HEK293 (cell line): ENCODE data around the gene RRAS.

Experiments used
- KLF16 ChIP-seq: fragments of 450-650 bp; formaldehyde crosslinking; IDR thresholded peaks from 2 replicates; pipeline ENCODE4 v1.5.1; 2017; ENCODE audit warnings: missing biosample characterization, missing genetic modification characterization
- MZF1 ChIP-seq: fragments of 450-650 bp; formaldehyde crosslinking; IDR thresholded peaks from 2 replicates; pipeline ENCODE4 v1.5.1; 2017; ENCODE audit warnings: missing biosample characterization, missing genetic modification characterization, borderline replicate concordance
- SETDB1 ChIP-seq: IDR thresholded peaks from one replicate; pipeline ENCODE4 v1.6.1; 2017; ENCODE audit warnings: mild to moderate bottlenecking, low read length, moderate library complexity, mixed read lengths; ENCODE audit not compliant: insufficient read length
- SP7 ChIP-seq: fragments of 450-650 bp; formaldehyde crosslinking; IDR thresholded peaks from 2 replicates; pipeline ENCODE4 v1.5.1; 2016; ENCODE audit warnings: missing biosample characterization, missing genetic modification characterization
- YY1 ChIP-seq: fragments of 450-650 bp; formaldehyde crosslinking; IDR thresholded peaks from 2 replicates; pipeline ENCODE4 v1.5.1; 2018; ENCODE audit warnings: missing biosample characterization, missing genetic modification characterization
- ZBTB21 ChIP-seq: fragments of 450-650 bp; formaldehyde crosslinking; IDR thresholded peaks from 2 replicates; pipeline ENCODE4 v1.5.1; 2017; ENCODE audit warnings: missing biosample characterization, missing genetic modification characterization
- ZNF311 ChIP-seq: fragments of 450-650 bp; formaldehyde crosslinking; IDR thresholded peaks from 2 replicates; pipeline ENCODE4 v1.5.1; 2017; ENCODE audit warnings: missing biosample characterization, missing genetic modification characterization, borderline replicate concordance
- ZNF423 ChIP-seq: fragments of 450-650 bp; formaldehyde crosslinking; IDR thresholded peaks from 2 replicates; pipeline ENCODE4 v1.5.1; 2016; ENCODE audit warnings: missing biosample characterization, missing genetic modification characterization
- ZNF785 ChIP-seq: fragments of 450-650 bp; formaldehyde crosslinking; IDR thresholded peaks from 2 replicates; pipeline ENCODE4 v1.5.1; 2016; ENCODE audit warnings: missing biosample characterization, missing genetic modification characterization
- ZSCAN23 ChIP-seq: fragments of 450-650 bp; formaldehyde crosslinking; IDR thresholded peaks from 2 replicates; pipeline ENCODE4 v1.5.1; 2016; ENCODE audit warnings: missing biosample characterization, missing genetic modification characterization
- TF ChIP-seq, protein P1 (sequence below): fragments of 450-650 bp; formaldehyde crosslinking; IDR thresholded peaks from 2 replicates; pipeline ENCODE4 v1.5.1; 2016; ENCODE audit warnings: missing biosample characterization, missing genetic modification characterization
- TF ChIP-seq, protein P2 (sequence below): fragments of 450-650 bp; formaldehyde crosslinking; IDR thresholded peaks from 2 replicates; pipeline ENCODE4 v1.5.1; 2017; ENCODE audit warnings: missing biosample characterization, mild to moderate bottlenecking, missing genetic modification characterization, moderate library complexity
- TF ChIP-seq, protein P3 (sequence below): fragments of 450-650 bp; formaldehyde crosslinking; IDR thresholded peaks from 2 replicates; pipeline ENCODE4 v1.5.1; 2016; ENCODE audit warnings: missing biosample characterization, missing genetic modification characterization

DNA sequence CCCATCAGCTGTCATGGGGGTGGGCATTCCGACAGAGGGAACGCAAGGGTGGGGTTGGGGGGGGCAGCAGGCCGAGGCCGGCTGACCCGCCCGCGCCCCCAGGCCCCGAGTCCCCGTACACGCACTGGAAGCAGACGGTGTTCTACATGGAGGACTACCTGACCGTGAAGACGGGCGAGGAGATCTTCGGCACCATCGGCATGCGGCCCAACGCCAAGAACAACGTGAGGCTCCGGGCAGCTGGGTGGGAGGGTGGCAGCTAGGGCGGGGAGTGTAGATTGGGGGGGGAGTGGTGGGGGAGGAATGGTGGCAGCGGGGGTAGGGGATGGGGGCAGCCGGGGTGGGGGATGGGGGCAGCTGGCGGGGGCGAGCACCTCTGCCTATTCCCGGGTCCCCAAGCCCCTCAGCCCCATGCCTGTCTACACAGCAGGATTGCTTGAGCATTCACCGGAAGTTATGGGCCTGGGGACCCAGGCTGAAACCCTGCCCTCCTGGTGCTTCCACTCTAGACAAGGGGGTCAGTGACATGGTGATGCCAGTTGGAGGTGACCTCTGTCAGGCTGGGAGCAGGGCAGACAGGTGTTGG, 46.7 kb upstream of the RRAS start:
- TF ChIP-seq, protein P1, sequence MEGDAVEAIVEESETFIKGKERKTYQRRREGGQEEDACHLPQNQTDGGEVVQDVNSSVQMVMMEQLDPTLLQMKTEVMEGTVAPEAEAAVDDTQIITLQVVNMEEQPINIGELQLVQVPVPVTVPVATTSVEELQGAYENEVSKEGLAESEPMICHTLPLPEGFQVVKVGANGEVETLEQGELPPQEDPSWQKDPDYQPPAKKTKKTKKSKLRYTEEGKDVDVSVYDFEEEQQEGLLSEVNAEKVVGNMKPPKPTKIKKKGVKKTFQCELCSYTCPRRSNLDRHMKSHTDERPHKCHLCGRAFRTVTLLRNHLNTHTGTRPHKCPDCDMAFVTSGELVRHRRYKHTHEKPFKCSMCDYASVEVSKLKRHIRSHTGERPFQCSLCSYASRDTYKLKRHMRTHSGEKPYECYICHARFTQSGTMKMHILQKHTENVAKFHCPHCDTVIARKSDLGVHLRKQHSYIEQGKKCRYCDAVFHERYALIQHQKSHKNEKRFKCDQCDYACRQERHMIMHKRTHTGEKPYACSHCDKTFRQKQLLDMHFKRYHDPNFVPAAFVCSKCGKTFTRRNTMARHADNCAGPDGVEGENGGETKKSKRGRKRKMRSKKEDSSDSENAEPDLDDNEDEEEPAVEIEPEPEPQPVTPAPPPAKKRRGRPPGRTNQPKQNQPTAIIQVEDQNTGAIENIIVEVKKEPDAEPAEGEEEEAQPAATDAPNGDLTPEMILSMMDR (tag by site-specific recombination): no peak
- TF ChIP-seq, protein P2, sequence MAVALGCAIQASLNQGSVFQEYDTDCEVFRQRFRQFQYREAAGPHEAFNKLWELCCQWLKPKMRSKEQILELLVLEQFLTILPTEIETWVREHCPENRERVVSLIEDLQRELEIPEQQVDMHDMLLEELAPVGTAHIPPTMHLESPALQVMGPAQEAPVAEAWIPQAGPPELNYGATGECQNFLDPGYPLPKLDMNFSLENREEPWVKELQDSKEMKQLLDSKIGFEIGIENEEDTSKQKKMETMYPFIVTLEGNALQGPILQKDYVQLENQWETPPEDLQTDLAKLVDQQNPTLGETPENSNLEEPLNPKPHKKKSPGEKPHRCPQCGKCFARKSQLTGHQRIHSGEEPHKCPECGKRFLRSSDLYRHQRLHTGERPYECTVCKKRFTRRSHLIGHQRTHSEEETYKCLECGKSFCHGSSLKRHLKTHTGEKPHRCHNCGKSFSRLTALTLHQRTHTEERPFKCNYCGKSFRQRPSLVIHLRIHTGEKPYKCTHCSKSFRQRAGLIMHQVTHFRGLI (tag by site-specific recombination): no peak
- TF ChIP-seq, protein P3, sequence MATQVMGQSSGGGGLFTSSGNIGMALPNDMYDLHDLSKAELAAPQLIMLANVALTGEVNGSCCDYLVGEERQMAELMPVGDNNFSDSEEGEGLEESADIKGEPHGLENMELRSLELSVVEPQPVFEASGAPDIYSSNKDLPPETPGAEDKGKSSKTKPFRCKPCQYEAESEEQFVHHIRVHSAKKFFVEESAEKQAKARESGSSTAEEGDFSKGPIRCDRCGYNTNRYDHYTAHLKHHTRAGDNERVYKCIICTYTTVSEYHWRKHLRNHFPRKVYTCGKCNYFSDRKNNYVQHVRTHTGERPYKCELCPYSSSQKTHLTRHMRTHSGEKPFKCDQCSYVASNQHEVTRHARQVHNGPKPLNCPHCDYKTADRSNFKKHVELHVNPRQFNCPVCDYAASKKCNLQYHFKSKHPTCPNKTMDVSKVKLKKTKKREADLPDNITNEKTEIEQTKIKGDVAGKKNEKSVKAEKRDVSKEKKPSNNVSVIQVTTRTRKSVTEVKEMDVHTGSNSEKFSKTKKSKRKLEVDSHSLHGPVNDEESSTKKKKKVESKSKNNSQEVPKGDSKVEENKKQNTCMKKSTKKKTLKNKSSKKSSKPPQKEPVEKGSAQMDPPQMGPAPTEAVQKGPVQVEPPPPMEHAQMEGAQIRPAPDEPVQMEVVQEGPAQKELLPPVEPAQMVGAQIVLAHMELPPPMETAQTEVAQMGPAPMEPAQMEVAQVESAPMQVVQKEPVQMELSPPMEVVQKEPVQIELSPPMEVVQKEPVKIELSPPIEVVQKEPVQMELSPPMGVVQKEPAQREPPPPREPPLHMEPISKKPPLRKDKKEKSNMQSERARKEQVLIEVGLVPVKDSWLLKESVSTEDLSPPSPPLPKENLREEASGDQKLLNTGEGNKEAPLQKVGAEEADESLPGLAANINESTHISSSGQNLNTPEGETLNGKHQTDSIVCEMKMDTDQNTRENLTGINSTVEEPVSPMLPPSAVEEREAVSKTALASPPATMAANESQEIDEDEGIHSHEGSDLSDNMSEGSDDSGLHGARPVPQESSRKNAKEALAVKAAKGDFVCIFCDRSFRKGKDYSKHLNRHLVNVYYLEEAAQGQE (tag by site-specific recombination): no peak
- no peak for TF ChIP-seq SP7 (tag by site-specific recombination)
- TF ChIP-seq ZSCAN23: no peak
- no peak for TF ChIP-seq YY1 (tag by site-specific recombination)
- no peak for TF ChIP-seq ZNF785 (tag by site-specific recombination)
- TF ChIP-seq ZNF311 (tag by site-specific recombination): no peak
- TF ChIP-seq KLF16 (tag by site-specific recombination): no peak
- no peak for TF ChIP-seq ZNF423 (tag by site-specific recombination)
- TF ChIP-seq SETDB1: no peak
- no peak for TF ChIP-seq MZF1 (tag by site-specific recombination)
- TF ChIP-seq ZBTB21 (tag by site-specific recombination): no peak
